Thoracic aorta (tissue), 2 donors: ENCODE measurements around the gene MEIKIN. TPM values are rescaled to one million over a fixed set of nuclear protein-coding genes. Genes with fewer than 3 reads are reported as not detected.

ENCODE experiments used
- ATAC-seq: fragments of 150-250 bp; one replicate; pipeline ENCODE4 v1.8.0; 2017; ENCODE audit warnings: low read depth; ENCODE audit not compliant: insufficient number of reproducible peaks, low FRiP score
- DNase-seq: peaks from one replicate; pipeline ENCODE4 v3.0.0-alpha.2; 2020; ENCODE audit warnings: low spot score
- H3K27ac ChIP-seq, 2 donors: fragments of 200-600 bp; sonication (generic); 1 replicate in 1 of 2; 2 replicates in 1 of 2; pipeline ENCODE4 v1.5.1; 2016; ENCODE audit warnings: mild to moderate bottlenecking in 2 of 2, moderate library complexity in 2 of 2
- H3K27me3 ChIP-seq: fragments of 200-600 bp; sonication (generic); replicated peaks from 2 replicates; pipeline ENCODE4 v1.6.0; 2016; ENCODE audit warnings: mild to moderate bottlenecking; ENCODE audit not compliant: insufficient read depth
- H3K36me3 ChIP-seq: fragments of 200-600 bp; sonication (generic); one replicate; pipeline ENCODE4 v1.5.1; 2016
- H3K4me1 ChIP-seq, 2 donors: fragments of 200-600 bp; sonication (generic); 1 replicate in 1 of 2; 2 replicates in 1 of 2; pipeline versions ENCODE4 v1.5.1 to v1.6.0; 2016; ENCODE audit warnings: low read depth in 2 of 2, mild to moderate bottlenecking in 1 of 2; ENCODE audit not compliant: control insufficient read depth in 1 of 2
- H3K4me3 ChIP-seq: fragments of 200-600 bp; sonication (generic); 2 replicates; pipeline ENCODE4 v1.5.1; 2016; ENCODE audit warnings: mild to moderate bottlenecking
- H3K9me3 ChIP-seq: fragments of 200-600 bp; sonication (generic); 2 replicates; pipeline ENCODE4 v1.5.1; 2016
- CTCF ChIP-seq: fragments of 200-600 bp; sonication (generic); IDR thresholded peaks from one replicate; pipeline ENCODE4 v1.5.1; 2019; ENCODE audit warnings: antibody characterized with exemption
- total RNA-seq, 2 donors: library from RNA; depleted of rRNA; stranded (reverse); fragments of >200 nt; gene quantifications; one replicate each; pipeline versions ENCODE4 v1.1.0 to v1.2.3, GENCODE V29; 2016

Gene MEIKIN, protein sequence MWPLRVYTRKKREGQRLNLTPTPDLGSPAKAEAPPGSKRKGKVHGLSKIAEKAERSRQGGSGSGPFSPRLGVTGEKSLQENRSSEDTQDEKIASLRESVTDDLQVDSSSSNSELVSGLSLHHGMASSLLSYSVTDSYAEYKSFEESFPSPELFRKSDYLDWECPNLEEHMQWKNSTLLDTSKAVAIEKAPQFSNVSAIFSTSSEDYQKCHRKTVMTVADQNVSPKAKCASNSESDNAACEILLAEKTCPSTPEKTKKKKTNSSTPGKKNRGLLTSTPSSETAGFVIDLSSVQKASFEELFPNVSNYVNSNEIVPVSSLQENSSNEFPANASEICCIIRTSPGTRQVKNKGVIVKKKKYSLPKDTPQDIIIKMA
- not detected for total RNA-seq

GRCh38 chr5:131945551-131946168 is at the start of gene MEIKIN:
MEIKIN (minus strand) TSS chr5:131945663; CDS start chr5:131945505, 158 bp downstream.
- DNase-seq: no peak
- Histone ChIP-seq H3K4me1 (no peaks in the 10 kb centered on the region), H3K27me3 (no peaks in the 10 kb centered on the region), H3K9me3 (no peaks in the 10 kb centered on the region), H3K27ac (no peak within 1 kb of the TSS), H3K4me3 (peak within 1 kb of the TSS; percentile 33), H3K36me3 (no peaks in the 10 kb centered on the region)
- TF ChIP-seq CTCF: no peak
- no peak for ATAC-seq

DNA sequence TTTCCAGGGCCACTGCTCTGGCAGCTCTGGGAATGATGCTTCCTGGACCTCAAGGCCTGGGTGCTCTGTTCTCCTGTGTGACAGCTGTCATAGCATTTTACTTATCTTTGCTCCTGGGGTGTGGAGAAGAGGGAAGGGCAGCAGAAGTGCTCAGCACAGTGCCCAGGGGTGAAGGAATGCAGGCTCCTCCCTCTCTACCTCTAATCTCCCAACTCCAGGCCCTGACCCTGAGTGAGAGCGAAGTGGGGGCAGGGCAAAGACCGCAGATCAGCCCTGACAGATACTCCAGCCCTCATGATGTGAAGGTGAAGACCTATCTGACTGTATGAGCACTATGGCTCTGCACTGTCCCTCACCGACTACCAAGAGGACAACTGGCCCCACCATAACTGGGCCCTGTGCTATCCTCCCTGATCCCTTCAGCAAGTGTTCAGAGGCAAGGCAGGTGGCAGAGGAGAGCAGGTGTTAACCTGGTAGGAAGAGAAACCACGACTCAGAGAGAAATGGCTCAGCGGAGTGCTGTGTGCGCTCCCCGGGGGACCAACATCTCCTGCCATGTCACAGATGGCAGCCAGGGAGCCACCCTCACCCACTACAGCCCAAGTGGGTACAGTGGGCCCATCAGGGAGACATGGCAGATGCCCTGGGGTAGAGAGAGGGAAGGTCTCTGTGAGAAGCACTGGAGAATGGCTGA is 49.2 kb upstream of the MEIKIN start:
- H3K4me1 ChIP-seq: no peaks in the 10 kb centered on the region
- DNase-seq: no peak
- TF ChIP-seq CTCF: no peak
- no peaks in the 10 kb centered on the region for H3K9me3 ChIP-seq
- H3K36me3 ChIP-seq: no peaks in the 10 kb centered on the region
- H3K27ac ChIP-seq: no peak overlapping the region
- no peaks in the 10 kb centered on the region for H3K27me3 ChIP-seq
- no peak for ATAC-seq
- H3K4me3 ChIP-seq: no peak overlapping the region

- no peak overlapping the region for H3K4me3 ChIP-seq
- H3K27ac ChIP-seq: no peak overlapping the region
- DNase-seq: no peak
- H3K27me3 ChIP-seq: no peaks in the 10 kb centered on the region
- no peak for ATAC-seq
- no peak for TF ChIP-seq CTCF
- no peaks in the 10 kb centered on the region for H3K9me3 ChIP-seq
- H3K36me3 ChIP-seq: no peaks in the 10 kb centered on the region
- H3K4me1 ChIP-seq: no peaks in the 10 kb centered on the region
These were observed 48.6 kb upstream of the MEIKIN start for GRCh38 chr5:131994090-131994489.

- H3K4me3 ChIP-seq: no peak overlapping the region
- H3K9me3 ChIP-seq: no peaks in the 10 kb centered on the region
- no peak overlapping the region for H3K27ac ChIP-seq
- DNase-seq (no peak), ATAC-seq (no peak)
- H3K4me1 ChIP-seq: no peaks in the 10 kb centered on the region
- no peaks in the 10 kb centered on the region for H3K36me3 ChIP-seq
- H3K27me3 ChIP-seq: no peaks in the 10 kb centered on the region
- TF ChIP-seq CTCF: no peak
These were observed 48.2 kb upstream of the MEIKIN start for GRCh38 chr5:131993676-131994075.

DNA sequence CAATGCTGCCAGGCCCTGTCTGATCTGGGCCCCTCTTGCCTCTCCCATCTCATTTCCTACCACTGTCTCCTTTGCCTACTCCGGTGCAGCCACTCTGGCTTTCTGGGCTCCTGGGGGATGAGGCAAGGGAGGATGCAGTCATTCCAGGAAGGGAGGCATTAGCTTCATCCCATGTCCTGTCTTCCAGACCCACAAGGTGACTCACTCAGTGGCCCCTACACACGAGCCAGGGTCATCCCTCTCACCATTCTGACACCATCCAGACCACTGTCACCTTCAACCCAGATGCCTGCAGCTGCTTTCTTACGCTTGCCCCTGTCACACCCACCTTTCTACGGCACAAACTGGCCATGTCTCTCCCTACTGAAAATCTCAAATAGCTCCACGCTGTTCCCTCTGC is 46.9 kb upstream of the MEIKIN start:
- Histone ChIP-seq H3K27ac (no peak overlapping the region), H3K27me3 (no peaks in the 10 kb centered on the region), H3K4me1 (no peaks in the 10 kb centered on the region), H3K9me3 (no peaks in the 10 kb centered on the region), H3K4me3 (no peak overlapping the region), H3K36me3 (no peaks in the 10 kb centered on the region)
- DNase-seq (no peak), ATAC-seq (no peak)
- no peak for TF ChIP-seq CTCF
